Natural killer cell treated with Interleukin-12 subunit alpha and Interleukin-12 subunit beta and Interleukin-15 and Interleukin-18, amount 100 ng/mL, for 72 hours (primary cell): ENCODE results near the gene DIPK1B. TPM values are rescaled to one million over a fixed set of nuclear protein-coding genes. Genes with fewer than 3 reads are reported as not detected.
"Not testable (repeated sequence)": the region's sequence is repeated elsewhere in the genome, so short reads cannot be mapped to it uniquely, and the experiment has no call there.

Experiments used
- ATAC-seq, 2 donors: fragments of 150-1000 bp; cut with Tn5 transposase in 1 of 2; sonication (Bioruptor Pico), chemical (Tn5 transposase) in 1 of 2; 2 replicates each; pipeline ENCODE4 v1.10.0; 2021
- DNase-seq: peaks from one replicate; pipeline ENCODE4 v3.0.0; 2022; ENCODE audit warnings: low spot score
- H3K27ac Mint-ChIP-seq, 2 donors: 1 replicate in 1 of 2; 2 replicates in 1 of 2; pipeline ENCODE4 v1.8.0; 2022; ENCODE audit warnings: mixed read lengths in 2 of 2, mild to moderate bottlenecking in 1 of 2, moderate library complexity in 1 of 2
- H3K27me3 Mint-ChIP-seq, 2 donors: 1 replicate in 1 of 2; 2 replicates in 1 of 2; pipeline ENCODE4 v1.8.0; 2022; ENCODE audit warnings: mixed read lengths in 2 of 2
- H3K36me3 Mint-ChIP-seq: one replicate; pipeline ENCODE4 v1.8.0; 2022; ENCODE audit warnings: mixed read lengths
- H3K4me1 Mint-ChIP-seq, 2 donors: 1 replicate in 1 of 2; 2 replicates in 1 of 2; pipeline ENCODE4 v1.8.0; 2022; ENCODE audit warnings: low read depth in 2 of 2, mixed read lengths in 2 of 2, mild to moderate bottlenecking in 1 of 2
- H3K4me3 Mint-ChIP-seq: one replicate; pipeline ENCODE4 v1.8.0; 2022; ENCODE audit warnings: mixed read lengths
- H3K9me3 Mint-ChIP-seq: 2 replicates; pipeline ENCODE4 v1.8.0; 2022; ENCODE audit warnings: mixed read lengths
- total RNA-seq, 2 donors: library from RNA; stranded (reverse); gene quantifications; one replicate each; pipeline ENCODE4 v1.2.3, GENCODE V29; 2022

DIPK1B gene
- total RNA-seq, 2 donors from 2014 or later, result not detected

DNA sequence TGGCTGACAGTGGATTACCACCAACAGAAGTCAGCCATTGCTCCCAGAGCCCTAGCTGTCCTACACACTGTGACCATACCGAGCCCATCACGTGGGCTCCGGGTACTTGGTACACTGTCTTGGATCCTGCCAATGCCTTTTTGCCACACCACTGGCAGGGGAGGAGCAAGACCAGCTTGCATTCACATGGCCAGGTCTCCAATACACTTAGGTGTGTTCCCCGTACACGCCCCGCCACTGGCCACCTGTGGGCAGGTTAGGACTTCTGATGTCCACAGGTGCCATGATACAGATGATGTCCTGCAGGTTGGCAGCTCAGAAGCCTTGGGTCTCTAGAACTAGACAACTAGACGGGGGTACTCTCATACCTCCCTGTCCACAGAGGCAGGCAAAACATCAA, 5.4 kb upstream of the DIPK1B start:
- DNase-seq, result no peak
- Mint-ChIP-seq H3K9me3 (no peaks in the 10 kb centered on the region), H3K4me3 (no peak overlapping the region), H3K36me3 (no peaks in the 10 kb centered on the region), H3K27me3 (peaks cover 17 to 25% of the 10 kb centered on the region in 2 donors), H3K4me1 (peaks cover 2 to 10% of the 10 kb centered on the region in 2 donors), H3K27ac (no peak overlapping the region)
- no peak for ATAC-seq

DNA sequence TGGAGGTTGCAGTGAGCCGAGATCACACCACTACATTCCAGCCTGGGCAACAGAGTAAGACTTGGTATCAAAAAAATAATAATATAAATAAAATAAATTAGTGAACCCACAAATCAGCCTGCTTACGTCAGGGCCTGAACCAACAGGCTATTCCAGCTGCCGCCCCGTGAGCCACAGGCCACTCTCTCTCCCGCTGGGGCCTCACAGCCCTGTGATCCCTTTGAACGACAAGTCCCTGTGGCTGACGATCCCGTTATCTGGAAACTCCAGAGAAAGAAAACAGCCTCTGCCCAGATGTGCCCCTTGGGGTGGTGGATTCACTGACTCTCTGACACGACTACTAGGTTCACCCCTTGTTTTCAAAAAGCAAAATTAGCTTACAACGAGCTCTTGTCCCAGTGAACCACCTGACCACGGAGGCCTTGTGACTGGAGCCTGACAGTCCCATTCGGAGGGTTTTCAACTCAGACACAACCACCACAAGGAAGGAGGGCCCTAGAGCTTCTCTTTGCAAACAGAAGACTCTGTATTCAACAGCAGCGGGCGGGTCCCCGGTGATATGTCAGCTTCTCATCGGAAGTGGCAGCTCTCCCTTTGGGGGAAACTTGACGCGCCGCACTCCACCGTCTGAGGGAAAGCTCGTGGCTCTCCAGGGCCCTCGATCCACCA, 4.4 kb upstream of the DIPK1B start:
- Mint-ChIP-seq H3K27me3 (peaks cover 17 to 22% of the 10 kb centered on the region in 2 donors), H3K4me3 (no peak overlapping the region), H3K36me3 (no peaks in the 10 kb centered on the region), H3K9me3 (no peaks in the 10 kb centered on the region), H3K4me1 (peaks cover 0 to 9% of the 10 kb centered on the region in 2 donors), H3K27ac (no peak overlapping the region)
- DNase-seq, result no peak
- ATAC-seq, result no peak

DNA sequence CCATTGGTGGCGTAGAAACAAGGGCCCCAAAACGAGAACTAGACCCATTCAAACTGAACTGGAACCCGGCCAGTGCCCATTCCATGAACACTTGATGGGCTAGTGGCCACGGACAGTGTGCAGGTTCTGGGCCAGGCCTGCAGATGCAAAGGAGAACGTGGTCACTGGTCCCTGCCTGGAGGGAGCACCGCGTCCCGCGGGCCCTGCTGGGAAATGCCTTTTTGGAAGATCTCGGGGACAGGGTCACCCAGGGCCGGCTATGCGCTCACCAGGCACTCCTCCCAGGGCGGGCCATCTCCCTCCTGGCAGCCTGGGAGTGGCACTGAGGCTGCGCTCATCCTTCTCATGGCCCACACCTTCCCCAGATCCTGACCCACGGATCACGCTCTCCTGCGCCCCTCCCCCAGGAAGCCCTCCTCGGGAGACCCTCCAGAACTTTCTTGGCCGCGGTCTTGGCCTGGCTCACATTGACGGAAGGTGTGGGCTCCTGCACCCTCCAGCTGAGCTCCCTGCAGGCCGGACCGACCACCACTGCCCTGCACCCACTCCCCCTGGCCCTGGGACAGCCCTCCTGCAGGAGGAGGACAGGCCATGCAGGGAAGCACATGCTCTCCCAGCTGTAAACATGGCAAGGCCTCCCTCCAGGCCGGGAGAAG, 2.8 kb upstream of the DIPK1B start:
- DNase-seq (no peak), ATAC-seq (no peak)
- no peak overlapping the region for H3K4me3 Mint-ChIP-seq
- no peaks in the 10 kb centered on the region for H3K9me3 Mint-ChIP-seq
- peaks cover 0 to 6% of the 10 kb centered on the region in 2 donors for H3K4me1 Mint-ChIP-seq
- no peak overlapping the region for H3K27ac Mint-ChIP-seq
- peaks cover 17 to 29% of the 10 kb centered on the region in 2 donors for H3K27me3 Mint-ChIP-seq
- no peaks in the 10 kb centered on the region for H3K36me3 Mint-ChIP-seq

DNA sequence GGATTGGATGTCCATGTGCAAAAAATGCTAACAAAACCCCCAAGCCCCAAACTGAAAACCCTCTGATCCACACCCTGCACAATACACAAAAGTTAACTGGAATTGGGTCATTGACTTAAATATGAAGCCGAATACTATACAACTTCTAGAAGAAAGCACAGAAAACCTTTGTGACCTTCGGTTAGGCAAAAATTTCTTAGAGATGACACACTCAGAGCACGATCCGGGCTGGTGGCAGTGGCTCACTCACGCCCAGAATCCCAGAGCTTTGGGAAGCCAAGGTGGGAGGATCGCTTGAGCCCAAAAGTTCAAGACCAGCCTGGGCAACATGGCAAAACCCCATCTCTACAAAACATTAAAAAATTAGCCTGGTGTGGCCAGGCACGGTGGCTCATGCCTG, 1.8 kb upstream of the DIPK1B start:
- DNase-seq (no peak), ATAC-seq (no peak)
- H3K27me3 Mint-ChIP-seq, result peaks cover 17 to 27% of the 10 kb centered on the region in 2 donors
- no peak overlapping the region for H3K4me3 Mint-ChIP-seq
- H3K27ac Mint-ChIP-seq, result no peak overlapping the region
- no peaks in the 10 kb centered on the region for H3K36me3 Mint-ChIP-seq
- no peaks in the 10 kb centered on the region for H3K9me3 Mint-ChIP-seq
- H3K4me1 Mint-ChIP-seq, result peaks cover 0 to 6% of the 10 kb centered on the region in 2 donors

DNA sequence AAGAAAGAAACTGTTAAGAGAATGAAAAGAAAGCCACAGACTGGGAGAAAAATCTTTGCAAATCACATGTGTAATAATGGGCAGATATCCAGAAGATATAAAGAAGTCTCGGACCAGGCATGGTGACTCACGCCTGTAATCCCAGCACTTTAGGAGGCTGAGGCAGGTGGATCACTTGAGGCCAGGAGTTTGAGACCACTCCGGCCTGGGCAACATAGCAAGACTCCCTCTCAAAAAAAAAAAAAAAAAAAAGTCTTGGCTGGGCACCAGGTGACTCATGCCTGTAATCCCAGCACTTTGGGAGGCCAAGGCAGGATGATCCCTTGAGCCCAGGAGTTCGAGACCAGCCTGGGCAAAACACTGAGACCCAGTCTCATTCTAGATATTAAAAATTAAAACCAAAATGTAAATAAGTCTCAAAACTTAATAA, 1.1 kb upstream of the DIPK1B start:
- Mint-ChIP-seq H3K27me3 (peaks cover 17 to 26% of the 10 kb centered on the region in 2 donors), H3K4me3 (peak overlapping the region; percentile 37)
- ATAC-seq, DNase-seq, H3K4me1 Mint-ChIP-seq, H3K27ac Mint-ChIP-seq, H3K9me3 Mint-ChIP-seq, H3K36me3 Mint-ChIP-seq: not testable (repeated sequence)

DNA sequence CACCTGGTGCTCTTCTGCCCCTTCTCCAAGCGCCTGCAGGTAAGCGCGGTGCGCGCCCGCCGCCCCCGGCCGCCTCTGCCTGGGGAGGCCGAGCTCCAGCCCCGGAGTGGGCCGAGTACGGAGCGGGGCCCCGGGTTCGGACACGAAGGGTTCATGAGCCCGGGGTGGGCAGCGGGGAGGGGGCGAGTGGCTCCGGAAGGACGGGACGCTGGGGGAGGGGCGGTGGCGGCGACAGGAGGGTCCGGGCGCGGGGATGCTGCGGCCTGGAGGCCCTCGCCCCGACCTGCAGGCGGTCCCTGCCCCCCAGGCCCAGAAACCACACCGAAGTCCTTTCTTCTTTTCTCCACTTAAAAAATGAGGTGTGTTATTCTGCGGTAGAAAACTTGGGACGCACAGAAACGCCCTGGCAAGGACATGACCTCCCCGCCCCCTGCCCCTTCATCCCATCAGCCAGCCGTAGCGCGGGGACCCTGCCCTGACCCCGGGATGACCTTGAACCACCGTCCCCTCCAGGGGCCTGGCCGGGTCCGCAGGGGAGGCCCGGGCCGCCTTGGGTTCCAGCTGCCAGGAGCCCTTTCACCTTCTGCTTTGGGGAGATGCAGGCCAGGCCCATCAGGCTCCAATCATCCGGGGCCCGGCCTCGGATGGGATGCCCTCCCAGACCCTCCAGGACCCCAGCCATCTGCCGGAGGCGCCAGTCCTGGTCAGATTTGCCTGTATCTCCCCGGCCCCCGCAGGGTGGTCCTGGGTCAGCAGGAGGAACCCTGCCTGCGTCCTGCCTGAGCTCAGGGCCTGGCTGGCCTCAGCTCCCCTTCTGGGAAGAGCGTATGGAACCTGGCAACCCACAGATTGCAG, 545 bp downstream of the DIPK1B start:
- Mint-ChIP-seq H3K9me3 (no peaks in the 10 kb centered on the region), H3K4me1 (peaks cover 0 to 6% of the 10 kb centered on the region in 2 donors), H3K27me3 (peaks cover 17 to 26% of the 10 kb centered on the region in 2 donors), H3K4me3 (no peak overlapping the region), H3K36me3 (no peaks in the 10 kb centered on the region), H3K27ac (no peak overlapping the region)
- no peak for ATAC-seq
- no peak for DNase-seq

DNA sequence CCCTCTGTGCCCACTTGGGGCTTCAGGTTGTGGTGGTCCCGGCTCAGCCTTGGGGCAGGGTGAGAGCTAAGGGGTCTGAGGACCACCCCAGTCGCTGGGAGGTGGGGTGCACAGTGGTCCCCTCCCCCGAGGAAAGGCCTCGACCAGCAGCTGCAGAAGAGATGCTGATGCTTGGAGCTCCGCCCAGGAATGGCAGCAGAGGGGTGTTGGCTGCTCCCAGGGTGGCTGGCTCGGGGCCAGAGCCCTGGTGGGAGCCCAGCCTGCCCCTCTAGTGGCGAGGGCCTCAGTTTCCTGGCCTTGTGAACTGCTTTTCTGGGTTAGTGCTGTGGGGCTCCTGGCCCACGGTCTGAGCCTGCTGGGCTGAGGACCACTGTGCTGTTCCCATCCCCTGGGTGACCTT, 1.2 kb downstream of the DIPK1B start:
- H3K9me3 Mint-ChIP-seq, result no peaks in the 10 kb centered on the region
- DNase-seq (no peak), ATAC-seq (no peak)
- H3K27ac Mint-ChIP-seq, result no peak overlapping the region
- no peak overlapping the region for H3K4me3 Mint-ChIP-seq
- peaks cover 0 to 6% of the 10 kb centered on the region in 2 donors for H3K4me1 Mint-ChIP-seq
- H3K36me3 Mint-ChIP-seq, result no peaks in the 10 kb centered on the region
- H3K27me3 Mint-ChIP-seq, result peaks cover 17 to 23% of the 10 kb centered on the region in 2 donors

DNA sequence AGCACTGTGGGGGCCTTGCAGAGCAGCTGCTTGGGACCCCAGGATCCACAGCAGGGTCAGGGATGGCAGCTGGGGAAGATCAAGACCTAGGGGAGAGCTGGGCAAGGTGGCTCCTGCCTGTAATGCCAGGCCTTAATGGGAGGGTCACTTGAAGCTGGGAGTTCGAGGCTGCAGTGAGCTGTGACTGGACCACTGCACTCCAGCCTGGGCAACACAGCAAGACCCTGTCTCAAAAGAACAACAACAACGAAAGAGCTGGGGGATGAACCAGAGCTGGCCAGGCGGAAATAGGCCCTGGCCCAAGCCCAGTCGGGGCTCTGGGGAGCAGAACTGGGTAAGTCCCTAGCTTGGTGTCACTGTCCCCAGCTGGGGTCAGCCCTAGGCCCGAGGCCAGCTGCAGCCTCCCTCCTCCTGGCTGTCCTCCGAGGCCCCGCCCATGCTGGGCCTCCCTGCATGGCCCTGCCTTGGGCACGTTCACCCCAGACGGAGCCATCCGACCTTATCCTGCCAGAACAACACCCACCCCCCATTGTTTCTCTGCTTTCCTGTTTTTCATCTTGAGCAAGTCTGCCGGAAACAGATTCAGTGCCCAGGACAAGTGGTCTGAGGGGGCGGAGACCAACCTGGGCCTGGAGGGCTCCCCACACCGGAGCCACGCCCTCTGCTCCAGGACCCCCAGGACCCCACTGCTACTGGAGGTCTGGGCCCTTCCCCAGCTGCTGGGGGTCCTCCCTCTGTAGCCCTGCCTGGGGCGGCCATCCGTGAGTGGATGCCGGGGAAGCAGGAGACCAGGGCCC, 1.9 kb downstream of the DIPK1B start:
- DNase-seq (no peak), ATAC-seq (no peak)
- H3K36me3 Mint-ChIP-seq, result no peaks in the 10 kb centered on the region
- peaks cover 17 to 23% of the 10 kb centered on the region in 2 donors for H3K27me3 Mint-ChIP-seq
- peaks cover 0 to 6% of the 10 kb centered on the region in 2 donors for H3K4me1 Mint-ChIP-seq
- no peak overlapping the region for H3K4me3 Mint-ChIP-seq
- no peaks in the 10 kb centered on the region for H3K9me3 Mint-ChIP-seq
- H3K27ac Mint-ChIP-seq, result no peak overlapping the region

DNA sequence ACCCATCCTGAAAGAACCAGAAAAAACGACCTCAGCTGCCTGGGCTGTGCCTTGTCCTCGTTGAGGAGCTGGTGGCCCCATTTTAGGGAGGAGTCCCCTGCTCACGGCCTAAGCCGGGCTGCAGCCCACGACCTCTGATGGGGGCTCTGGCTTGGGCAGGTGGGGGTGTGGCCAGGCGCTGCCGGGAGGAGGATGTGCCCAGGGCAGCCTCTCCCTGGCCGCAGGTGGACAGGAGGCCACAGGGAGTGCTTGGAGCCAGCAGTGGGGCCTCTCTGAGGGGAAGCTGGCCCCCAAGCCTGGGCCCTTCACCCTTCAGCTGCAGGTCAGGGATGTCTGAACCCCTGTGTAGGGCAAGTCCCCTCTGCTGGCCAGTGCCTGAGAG, 2.5 kb downstream of the DIPK1B start:
- Mint-ChIP-seq H3K36me3 (no peaks in the 10 kb centered on the region), H3K9me3 (no peaks in the 10 kb centered on the region), H3K4me3 (no peak overlapping the region), H3K27me3 (peaks cover 17 to 23% of the 10 kb centered on the region in 2 donors), H3K4me1 (peaks cover 0 to 6% of the 10 kb centered on the region in 2 donors), H3K27ac (no peak overlapping the region)
- DNase-seq (no peak), ATAC-seq (no peak)

DNA sequence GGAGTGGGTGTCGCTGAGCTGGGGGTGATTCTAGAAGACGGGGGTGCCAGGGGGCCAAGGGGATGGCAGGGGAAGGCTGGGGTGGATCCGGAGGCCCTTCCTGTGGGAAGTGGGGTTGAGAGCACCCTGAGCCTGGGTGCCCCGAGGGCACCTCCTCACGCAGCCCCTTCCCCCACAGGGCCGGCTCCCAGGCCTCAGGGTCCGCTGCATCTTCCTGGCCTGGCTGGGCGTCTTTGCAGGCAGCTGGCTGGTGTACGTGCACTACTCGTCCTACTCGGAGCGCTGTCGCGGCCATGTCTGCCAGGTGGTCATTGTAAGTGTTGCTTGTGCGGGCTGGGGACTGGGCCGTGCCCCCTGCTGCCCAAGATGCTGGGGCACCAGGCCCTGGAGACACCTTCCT, 5.0 kb downstream of the DIPK1B start:
- H3K4me3 Mint-ChIP-seq, result no peak overlapping the region
- H3K36me3 Mint-ChIP-seq, result no peaks in the 10 kb centered on the region
- ATAC-seq (no peak), DNase-seq (no peak)
- no peaks in the 10 kb centered on the region for H3K9me3 Mint-ChIP-seq
- H3K4me1 Mint-ChIP-seq, result peaks cover 0 to 6% of the 10 kb centered on the region in 2 donors
- no peak overlapping the region for H3K27ac Mint-ChIP-seq
- H3K27me3 Mint-ChIP-seq, result peaks cover 0 to 12% of the 10 kb centered on the region in 2 donors

DNA sequence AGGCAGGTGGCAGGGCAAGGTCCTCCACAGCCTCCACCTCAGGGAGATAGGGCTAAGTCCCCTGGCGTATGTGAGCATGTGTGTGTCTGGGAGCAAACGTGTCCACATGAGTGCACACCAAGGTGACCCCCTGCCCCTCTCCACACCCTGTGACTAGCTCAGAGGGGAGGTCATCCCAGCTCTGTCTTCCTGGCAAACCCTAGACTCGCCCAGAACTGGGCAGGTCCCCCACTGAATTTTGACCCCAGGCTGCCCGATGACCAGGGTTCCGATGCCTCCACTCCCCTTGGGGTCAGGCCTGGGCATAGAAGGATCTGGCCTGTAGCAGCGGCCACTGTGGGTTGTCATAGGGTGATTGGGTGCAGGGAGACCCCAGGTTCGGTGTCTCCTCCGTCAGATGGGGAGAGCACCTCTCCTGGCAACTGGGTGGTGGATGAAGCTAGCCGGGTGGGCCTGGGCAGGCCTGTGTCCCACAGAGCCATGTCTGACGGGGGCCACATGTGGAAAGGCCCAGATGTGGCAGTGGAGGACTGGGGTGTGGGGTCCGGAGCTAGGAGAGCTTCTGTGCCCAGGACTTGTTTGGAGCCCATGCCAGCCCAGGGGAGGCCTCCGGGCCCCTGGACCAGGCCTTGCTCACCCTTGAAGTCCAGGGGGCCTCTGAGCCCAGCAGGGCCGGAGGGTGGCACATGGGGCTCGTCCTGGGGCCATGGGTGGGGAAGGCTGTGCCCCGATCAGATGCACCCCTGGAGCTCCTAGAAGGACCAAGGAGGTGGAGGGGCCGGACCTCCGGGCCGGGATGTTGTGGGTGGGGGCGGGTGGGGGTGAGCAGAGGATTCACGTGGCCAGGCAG, 6.2 kb downstream of the DIPK1B start:
- H3K36me3 Mint-ChIP-seq, result no peaks in the 10 kb centered on the region
- DNase-seq (no peak), ATAC-seq (no peak)
- H3K27ac Mint-ChIP-seq, result no peak overlapping the region
- no peak overlapping the region for H3K4me3 Mint-ChIP-seq
- H3K4me1 Mint-ChIP-seq, result peaks cover 0 to 3% of the 10 kb centered on the region in 2 donors
- no peaks in the 10 kb centered on the region for H3K9me3 Mint-ChIP-seq
- H3K27me3 Mint-ChIP-seq, result peaks cover 0 to 10% of the 10 kb centered on the region in 2 donors

DNA sequence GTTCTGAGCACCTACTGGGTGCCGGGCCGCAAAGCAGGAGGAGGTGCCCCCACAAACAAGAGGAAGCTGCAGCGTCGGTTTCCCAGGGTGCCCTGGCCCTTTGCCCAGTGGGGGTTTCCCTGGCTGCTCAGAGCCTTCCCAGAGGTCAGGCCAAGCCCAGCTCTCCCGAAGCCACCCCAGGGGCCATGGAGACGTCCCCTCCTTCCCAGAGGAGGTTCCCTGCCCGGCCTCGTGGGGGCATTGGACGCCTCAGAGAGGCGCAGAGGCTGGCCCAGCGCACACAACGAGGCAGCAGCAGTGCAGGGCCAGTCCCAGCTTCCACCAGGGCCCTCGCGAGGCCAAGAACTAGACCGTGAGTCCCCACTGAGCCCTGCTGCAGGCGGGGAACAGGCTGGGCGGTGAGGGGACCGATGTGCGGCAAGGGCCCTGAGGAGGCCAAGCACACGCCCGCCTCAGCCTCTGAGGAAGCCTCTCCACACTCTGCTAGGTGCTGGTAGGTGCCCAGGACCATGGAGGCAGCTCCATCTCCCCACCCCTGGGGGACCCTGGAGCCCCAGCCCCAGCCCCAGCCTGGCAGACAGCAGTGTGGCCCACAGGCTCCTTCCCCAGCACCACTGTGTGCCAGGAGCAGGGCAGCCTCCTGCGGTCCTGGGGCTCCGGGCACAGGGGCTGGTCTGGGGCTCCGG, 7.0 kb downstream of the DIPK1B start:
- Mint-ChIP-seq H3K36me3 (no peaks in the 10 kb centered on the region), H3K27ac (no peak overlapping the region), H3K4me1 (peaks cover 3 to 7% of the 10 kb centered on the region in 2 donors), H3K27me3 (peaks cover 0 to 5% of the 10 kb centered on the region in 2 donors), H3K4me3 (no peak overlapping the region), H3K9me3 (no peaks in the 10 kb centered on the region)
- DNase-seq (no peak), ATAC-seq (no peak)
